ENCODE measurements around the gene AK5. TPM values are rescaled to one million over a fixed set of nuclear protein-coding genes. Genes with fewer than 3 reads are reported as not detected.

AK5 gene
- total and polyA plus RNA-seq, 2 of the 13 experiments (the other 11 are each of a cell fraction or from before 2014, with no cell fraction given): not detected

DNA sequence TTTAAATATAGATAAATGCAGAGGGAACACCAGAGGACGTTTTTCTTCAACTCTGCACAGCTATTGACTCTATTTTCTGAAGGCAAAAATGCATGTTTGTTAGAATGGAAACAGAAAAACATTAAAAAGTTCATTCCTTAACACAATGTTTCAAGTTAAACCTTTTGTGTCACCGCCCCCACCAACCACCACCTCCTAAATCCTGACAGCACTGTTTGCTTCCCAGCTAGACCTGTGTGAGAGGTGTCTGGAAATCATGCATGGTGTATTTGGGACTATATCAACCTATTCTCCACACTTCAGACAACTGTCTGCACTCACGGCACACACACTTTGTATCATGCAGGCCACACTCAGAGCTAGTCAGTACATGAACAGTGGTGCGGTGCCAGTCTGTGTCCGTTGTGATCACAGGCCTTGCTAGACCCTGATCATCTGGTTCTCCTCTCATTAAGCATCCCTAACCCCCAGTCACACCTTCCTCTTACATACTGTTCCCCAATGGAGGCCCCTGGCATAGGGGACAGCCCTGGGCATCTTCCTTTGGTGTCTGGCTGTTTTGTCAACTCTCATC, 276.9 kb downstream of the AK5 start:
- intact Hi-C loops (cut with micrococcal nuclease; ENCODE audit: unreplicated experiment) (no loop called here), in situ Hi-C loops (cut with HindIII; ENCODE audit: extremely low pct_ligation_motif_present, low pct_unique_long_range_greater_than_20kb) (no loop called here)
- Histone ChIP-seq H3K4me2 (ENCODE audit: low read depth, low read length) (no peak overlapping the region), H3K4me3 (replicated peaks in 1 of 3; ENCODE audit: insufficient read depth in 1 of 3, low read depth in 2 of 3, low read length in 3 of 3) (no peak overlapping the region), H3K27ac (ENCODE audit: extremely low read length, insufficient read depth, low read length) (no peak overlapping the region), H3K27me3 (ENCODE audit: control insufficient read depth in 1 of 2, insufficient read depth in 2 of 2, low read length in 2 of 2) (no peaks in the 10 kb centered on the region), H3K4me1 (ENCODE audit: insufficient read depth, low read length) (no peaks in the 10 kb centered on the region), H3K79me2 (ENCODE audit: insufficient read depth, low read length) (no peaks in the 10 kb centered on the region), H2AFZ (ENCODE audit: low read length) (no peak overlapping the region), H4K20me1 (ENCODE audit: insufficient read depth, low read length) (no peaks in the 10 kb centered on the region; the same call in 1 of the 2 replicates), H3K36me3 (replicated peaks in 1 of 2; ENCODE audit: control insufficient read depth in 1 of 2, insufficient read depth in 2 of 2, low read length in 2 of 2) (peaks cover 0 to 5% of the 10 kb centered on the region in 2 experiments; a peak in 1 of 5 replicates), H3K9ac (ENCODE audit: insufficient read depth, low read depth, low read length) (no peak overlapping the region), H3K9me3 (ENCODE audit: low read length) (no peaks in the 10 kb centered on the region)
- DNase-seq (ENCODE audit: low spot score) (no peak), ATAC-seq (no peak), FAIRE-seq (no peak)
- 94% methylated on average over 5 of the region's 5 CpGs for WGBS (ENCODE audit: low lambda C conversion rate)
- TF ChIP-seq RBM22 (optimal IDR thresholded peaks at IDR 0.05; ENCODE audit: low read length) (peak; percentile 93), ZNF775 (CRISPR knock-in tag; IDR thresholded peaks at IDR 0.05; ENCODE audit: borderline replicate concordance) (no peak), ERF (CRISPR knock-in tag; IDR thresholded peaks at IDR 0.05) (no peak), POLR2A (IDR thresholded peaks at IDR 0.05; ENCODE audit: insufficient read depth in 1 of 2, low read depth in 2 of 2, low read length in 2 of 2) (0 out of 4 replicates have a peak, but pooled peaks of 1 of the 2 experiments have one; percentile 38), ATF3 (CRISPR knock-in tag; IDR thresholded peaks at IDR 0.05) (no peak), ZNF451 (CRISPR knock-in tag; IDR thresholded peaks at IDR 0.05) (no peak), ZFP36L2 (CRISPR knock-in tag; IDR thresholded peaks at IDR 0.05) (no peak)
- CTCF ChIA-PET (ENCODE audit: low intra/inter-chr PET ratio, low total read pairs): no interaction called here
- POLR2A ChIA-PET: no interaction called here
- no TSS peak for BruUV-seq (replicated peaks)

DNA sequence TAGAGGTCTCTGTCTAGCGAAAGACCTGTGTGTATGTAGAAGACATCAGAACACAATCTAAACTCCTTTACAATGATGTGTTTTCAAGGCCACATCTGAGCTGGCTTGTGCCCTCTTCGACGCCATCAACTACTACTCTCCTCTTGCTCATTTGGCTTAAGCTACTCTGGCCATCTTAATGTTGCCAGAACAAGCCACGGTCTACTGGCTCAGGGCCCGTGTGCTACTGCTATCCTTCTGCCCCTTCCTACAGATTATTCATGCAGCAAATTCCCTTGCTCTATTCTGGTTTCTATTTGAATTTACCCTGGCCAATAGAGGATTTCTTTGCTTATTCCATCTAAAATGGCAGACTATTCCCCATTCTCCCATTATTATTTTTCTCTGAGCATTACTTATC, 278.9 kb downstream of the AK5 start:
- Histone ChIP-seq H3K27ac (ENCODE audit: extremely low read length, insufficient read depth, low read length) (no peak overlapping the region), H3K79me2 (ENCODE audit: insufficient read depth, low read length) (no peaks in the 10 kb centered on the region), H3K4me1 (ENCODE audit: insufficient read depth, low read length) (no peaks in the 10 kb centered on the region), H3K9ac (ENCODE audit: insufficient read depth, low read depth, low read length) (no peak overlapping the region), H3K36me3 (replicated peaks in 1 of 2; ENCODE audit: control insufficient read depth in 1 of 2, insufficient read depth in 2 of 2, low read length in 2 of 2) (peaks cover 4 to 20% of the 10 kb centered on the region in 2 experiments), H2AFZ (ENCODE audit: low read length) (no peak overlapping the region), H3K9me3 (ENCODE audit: low read length) (no peaks in the 10 kb centered on the region), H4K20me1 (ENCODE audit: insufficient read depth, low read length) (no peaks in the 10 kb centered on the region; the same call in 1 of the 2 replicates), H3K4me3 (replicated peaks in 1 of 3; ENCODE audit: insufficient read depth in 1 of 3, low read depth in 2 of 3, low read length in 3 of 3) (no peak overlapping the region), H3K4me2 (ENCODE audit: low read depth, low read length) (no peak overlapping the region), H3K27me3 (ENCODE audit: control insufficient read depth in 1 of 2, insufficient read depth in 2 of 2, low read length in 2 of 2) (no peaks in the 10 kb centered on the region)
- ChIA-PET CTCF (ENCODE audit: low intra/inter-chr PET ratio, low total read pairs) (no interaction called here), POLR2A (no interaction called here)
- peak; percentile 26 for TF ChIP-seq RBM22 (optimal IDR thresholded peaks at IDR 0.05; ENCODE audit: low read length)
- TF ChIP-seq TCF12 (IDR thresholded peaks at IDR 0.05): no peak
- TF ChIP-seq TCF12 (CRISPR knock-in tag; IDR thresholded peaks at IDR 0.05): no peak
- no peak for TF ChIP-seq ZNF615 (CRISPR knock-in tag; IDR thresholded peaks at IDR 0.05; ENCODE audit: borderline replicate concordance)
- no peak for TF ChIP-seq ZNF264 (CRISPR knock-in tag; IDR thresholded peaks at IDR 0.05)
- TF ChIP-seq PCBP2 (optimal IDR thresholded peaks at IDR 0.05; ENCODE audit: low read depth, low read length, poor library complexity, severe bottlenecking): no peak
- in situ Hi-C loops (cut with HindIII; ENCODE audit: extremely low pct_ligation_motif_present, low pct_unique_long_range_greater_than_20kb): no loop called here
- DNase-seq (ENCODE audit: low spot score) (no peak), FAIRE-seq (no peak), ATAC-seq (no peak)
- intact Hi-C loops (cut with micrococcal nuclease; ENCODE audit: unreplicated experiment): no loop called here
- WGBS (ENCODE audit: low lambda C conversion rate): 92% methylated on average over 5 of the region's 5 CpGs
- BruUV-seq (replicated peaks): no TSS peak
